Activated CD4-positive, alpha-beta T cell treated with anti-CD3 and anti-CD28 coated beads for 4 hours (primary cell): ENCODE data around the gene CAMK2D.

Experiments
- DNase-seq, 2 donors: peaks; one replicate each; pipeline ENCODE4 v3.0.0-alpha.2; 2020

The CAMK2D gene

DNA sequence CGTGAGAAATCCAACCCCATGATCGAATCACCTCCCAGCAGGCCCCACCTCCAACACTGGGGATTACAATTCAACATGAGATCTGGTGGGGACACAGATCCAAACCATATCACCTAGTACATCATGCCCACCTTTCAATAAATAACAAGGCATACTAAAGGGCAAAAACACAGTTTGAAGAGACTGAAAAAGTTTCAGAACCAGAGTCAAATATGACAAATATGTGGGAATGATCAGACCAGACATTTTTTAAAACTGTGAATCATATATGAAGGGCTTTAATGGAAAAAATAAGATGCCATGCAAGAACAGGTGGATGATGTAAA lies 167.3 kb downstream of the CAMK2D start:
- DNase-seq = no peak

DNA sequence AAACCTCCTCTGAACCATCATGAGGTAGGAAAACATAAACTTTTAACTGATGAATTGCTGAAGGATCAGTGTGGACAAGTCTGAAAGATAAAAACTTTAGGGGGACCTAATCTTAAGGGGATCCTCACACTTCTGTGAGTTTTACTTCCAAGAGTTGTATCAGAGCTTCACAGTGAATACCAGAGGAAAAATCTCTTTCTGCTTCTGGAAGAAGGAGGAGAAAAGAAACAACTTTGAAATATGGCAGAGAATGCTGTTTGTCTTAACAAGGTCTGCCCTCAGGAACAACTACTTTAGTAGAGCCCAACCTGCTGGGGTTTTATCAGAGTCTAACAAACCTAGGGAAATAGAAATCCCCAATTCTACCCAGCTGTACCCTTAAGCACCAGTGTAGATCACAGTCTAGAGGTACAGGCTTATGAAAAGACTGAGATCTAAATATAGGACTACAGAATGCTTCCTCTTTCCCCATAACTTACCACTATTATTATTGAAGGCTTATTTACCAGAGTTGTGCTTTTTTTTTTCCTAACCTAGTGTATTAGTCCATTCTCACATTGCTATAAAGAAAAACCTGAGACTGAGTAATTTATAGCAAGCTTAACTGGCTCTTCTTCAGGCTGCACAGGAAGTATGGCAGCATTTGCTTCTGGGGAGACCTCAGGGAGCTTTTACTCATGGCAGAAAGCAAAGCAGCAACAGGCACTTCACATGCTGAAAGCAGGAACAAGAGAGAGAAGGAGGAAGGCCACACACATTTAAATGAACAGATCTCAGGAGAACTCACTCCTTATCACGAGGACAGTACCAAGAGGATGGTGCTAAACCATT lies 167.9 kb downstream of the CAMK2D start:
- DNase-seq = no peak

DNA sequence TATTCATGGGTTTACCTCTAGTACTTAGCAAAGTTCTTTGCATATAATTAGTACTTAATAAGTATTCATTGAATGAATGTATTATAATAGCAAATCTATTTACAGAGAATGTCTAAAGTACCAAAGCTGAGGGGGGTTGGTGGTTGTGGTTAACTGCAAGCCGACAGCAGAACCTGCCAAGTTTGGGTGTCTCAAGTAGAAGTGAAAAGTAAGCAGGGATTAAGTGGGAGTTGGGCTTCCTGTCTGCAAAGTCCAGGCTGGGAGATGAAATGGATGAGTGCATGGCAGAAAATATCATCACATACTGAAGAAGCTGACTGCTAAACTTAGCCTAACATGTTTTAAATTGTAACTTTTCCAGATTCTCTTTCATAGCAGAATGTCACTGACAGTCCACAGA lies 169.6 kb downstream of the CAMK2D start:
- DNase-seq = no peak

DNA sequence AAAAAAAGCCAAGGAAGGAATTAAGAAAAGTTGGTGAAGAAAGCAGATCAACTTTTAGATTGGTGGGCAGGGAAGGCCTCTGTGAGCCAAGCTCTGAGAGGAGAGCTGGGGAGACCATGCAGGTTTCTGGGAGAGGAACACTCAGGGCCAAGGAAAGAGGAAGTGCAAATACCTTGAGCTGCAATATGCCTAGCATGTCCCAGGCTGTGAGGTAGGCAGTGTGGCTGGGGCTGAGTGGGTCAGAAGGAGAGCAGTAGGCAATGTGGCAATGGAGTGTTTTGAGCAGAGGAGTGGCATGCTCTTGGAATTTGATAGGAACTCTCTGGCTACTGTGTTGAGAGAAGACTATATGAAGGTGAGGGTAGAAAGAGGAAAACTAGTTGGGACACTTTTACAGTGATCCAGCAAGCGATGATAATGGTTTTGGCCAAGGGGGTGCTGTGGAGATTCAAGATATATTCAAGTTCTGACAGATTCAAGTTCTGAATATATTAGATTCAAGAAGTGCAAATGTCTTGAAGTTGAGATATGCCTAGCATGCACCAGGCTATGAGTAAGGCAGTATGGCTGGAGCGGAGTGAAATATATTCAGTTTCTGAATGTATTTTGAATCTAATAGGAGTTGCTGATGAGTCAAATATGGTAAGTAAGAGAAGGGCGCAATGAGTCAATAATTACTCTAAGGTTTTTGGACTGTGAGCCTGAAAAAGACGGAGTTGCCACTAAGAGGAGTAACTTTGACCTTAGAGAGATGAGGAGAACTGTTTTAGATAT lies 172.5 kb downstream of the CAMK2D start:
- DNase-seq = no peak

DNA sequence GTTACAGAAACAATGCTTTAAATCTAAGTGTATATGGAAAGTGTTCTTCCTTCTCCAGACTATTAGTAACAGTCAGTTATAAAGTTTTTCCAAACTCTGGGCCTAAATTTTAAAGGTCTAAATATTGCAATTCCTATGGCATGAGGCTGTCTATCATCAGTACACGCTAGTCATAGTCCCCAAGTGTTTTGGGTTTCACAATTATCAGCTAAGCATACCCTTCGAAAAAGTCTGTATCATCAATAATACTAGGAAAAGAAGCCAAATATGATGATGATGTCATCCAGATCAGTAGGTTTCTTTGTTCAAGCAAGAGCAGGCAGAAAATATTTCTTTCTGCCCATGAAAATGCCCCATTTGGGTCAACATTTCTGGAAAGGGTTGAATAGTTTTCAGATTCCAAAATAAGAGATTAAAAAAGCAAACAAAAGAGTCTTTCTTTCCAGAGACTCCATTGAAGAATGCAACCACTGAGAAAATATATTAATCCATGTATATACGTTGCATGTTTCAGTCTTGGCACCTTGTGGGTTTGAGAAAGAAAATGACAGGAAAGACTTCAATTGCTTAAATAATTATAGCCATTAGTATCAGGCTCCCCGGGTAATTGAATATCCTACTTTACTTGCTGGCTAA lies 173.8 kb downstream of the CAMK2D start:
- DNase-seq = no peak

DNA sequence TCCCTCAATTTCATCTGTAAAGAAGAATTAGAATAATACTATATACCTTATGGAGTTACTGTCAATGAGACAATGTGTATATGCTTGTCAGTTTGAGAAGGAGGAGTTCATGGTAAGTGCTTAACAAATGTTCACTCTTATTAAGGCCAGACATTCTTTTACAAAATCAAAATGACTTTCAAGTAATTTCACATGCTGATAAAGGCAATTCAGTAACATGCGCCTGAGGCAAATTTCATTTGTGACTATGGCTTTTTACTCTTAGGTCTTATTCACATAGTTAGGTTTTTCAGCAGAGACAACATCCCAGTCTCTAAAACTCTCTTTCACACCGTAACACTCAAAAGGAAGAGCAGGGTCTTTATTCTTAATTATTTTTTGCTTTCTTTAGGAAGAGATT lies 174.4 kb downstream of the CAMK2D start:
- DNase-seq = no peak

DNA sequence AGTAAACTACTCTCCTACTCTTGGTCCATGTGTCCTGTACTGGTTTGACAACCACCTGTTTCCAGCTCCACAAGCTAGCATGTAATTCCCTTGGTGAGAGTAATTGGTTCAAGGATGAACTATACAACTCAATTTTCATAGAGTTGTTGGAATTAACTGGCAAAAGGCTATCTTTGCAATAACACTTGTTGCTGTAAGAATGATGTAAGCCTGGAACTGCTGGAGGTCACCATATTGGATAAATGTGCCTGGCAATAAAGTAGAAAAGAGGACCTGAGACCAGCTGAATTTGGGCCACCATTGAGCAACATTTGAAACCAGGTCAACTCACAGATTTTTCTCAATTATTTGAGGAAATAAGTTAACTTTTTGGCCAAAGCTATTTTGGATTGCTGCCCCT lies 175.5 kb downstream of the CAMK2D start:
- DNase-seq = no peak

DNA sequence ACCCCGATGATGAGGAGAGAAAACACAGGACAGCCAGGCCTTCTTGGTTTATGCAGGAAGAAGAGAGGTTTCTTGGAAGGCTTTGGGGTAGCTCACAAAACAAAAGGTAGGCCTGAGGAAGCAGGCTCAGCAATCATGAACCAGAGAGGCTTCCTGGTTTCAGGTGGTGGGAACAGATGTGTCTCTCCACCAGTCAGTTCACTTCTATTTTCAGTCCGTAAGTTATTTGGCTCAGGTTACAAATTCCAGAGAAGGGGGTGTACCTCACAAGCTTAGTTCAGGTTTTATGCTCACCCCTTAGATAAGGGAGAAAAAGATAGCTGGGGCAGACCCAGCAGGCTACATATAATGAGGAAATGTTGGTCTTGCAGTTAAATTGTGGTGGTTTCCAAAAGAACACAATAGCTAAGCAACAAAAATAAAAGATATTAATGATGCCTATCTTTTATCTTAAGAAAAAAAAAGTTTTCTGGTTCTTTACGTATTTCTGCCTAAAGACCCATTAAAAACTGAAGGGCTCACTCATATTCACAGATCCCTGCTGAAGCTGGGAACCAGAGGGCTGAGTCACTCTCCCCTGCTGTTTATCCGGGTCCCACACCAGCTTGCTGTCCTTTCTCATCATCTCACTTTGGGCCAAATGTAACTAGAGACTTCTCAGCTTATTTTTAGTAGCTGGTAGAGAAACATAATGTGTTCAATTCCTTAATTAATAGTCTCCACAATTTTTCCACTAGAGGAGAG lies 177.0 kb downstream of the CAMK2D start:
- DNase-seq = no peak

DNA sequence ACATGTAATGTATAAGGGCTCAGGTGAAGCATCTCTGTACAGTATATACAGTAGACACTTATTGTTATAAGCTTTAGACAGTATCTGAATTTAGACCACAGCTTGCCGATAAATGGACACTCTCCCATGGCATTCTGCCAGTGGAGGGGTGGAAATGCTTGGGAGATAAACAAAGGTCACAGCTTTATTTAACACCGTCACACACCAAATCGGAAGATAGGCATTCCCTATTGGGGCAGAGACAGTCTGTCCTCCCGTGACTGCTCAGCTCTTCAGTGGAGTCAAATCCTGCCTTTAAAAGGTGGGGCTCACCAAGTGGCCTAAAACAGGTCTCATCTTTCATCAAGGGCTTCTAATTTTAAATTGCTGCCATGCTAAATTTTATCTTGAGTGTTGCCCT lies 178.8 kb downstream of the CAMK2D start:
- no peak for DNase-seq

DNA sequence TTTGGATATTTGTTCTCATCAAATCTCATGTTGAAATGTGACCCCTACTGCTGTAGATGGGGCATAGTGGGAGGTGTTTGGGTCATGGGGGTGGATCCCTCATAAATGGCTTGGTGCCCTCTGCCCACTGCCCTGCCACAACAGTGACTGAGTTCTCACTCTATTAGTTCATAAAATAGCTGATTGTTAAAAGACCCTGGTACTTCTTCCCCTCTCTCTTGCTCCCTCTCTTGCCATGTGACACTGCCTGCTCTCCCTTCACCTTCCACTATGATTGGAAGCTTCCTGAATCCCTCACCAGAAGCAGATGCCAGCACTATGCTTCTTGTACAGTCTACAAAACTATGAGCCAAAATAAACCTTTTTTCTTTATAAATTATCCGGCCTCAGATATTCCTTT lies 182.2 kb downstream of the CAMK2D start:
- DNase-seq = no peak

DNA sequence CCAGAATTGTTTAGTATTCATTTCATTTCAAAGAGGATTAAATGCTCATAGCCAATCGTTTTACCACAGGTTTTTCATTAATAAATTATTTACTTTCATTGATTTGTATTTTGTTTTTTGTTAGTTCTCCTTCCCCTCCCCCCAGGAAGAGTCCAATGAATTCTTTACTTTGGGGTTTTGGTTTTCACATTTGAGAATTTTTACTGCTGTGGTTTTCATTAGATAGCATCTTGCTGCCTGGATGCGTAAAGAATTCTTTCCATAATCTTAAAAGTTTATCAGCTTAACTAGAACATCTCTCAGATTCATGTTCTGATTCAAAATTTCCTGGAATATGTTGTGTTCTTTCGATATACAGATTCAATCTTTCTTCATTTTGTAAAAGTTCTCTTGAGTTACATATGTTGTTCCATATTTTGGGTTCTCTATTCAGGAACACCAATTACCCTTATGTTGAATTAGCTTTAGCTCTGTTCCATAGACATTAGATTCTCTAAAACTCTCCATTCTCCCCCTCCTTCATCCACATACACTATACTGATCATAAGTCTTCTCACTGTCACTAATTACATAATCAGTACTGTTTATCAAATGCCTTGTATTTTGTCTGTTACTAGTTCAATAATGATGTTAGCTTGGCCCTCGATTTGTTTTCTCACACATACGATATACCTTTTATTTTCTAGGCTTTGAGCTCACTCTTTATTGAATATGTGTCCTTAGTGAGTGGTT lies 184.4 kb downstream of the CAMK2D start:
- DNase-seq = no peak

DNA sequence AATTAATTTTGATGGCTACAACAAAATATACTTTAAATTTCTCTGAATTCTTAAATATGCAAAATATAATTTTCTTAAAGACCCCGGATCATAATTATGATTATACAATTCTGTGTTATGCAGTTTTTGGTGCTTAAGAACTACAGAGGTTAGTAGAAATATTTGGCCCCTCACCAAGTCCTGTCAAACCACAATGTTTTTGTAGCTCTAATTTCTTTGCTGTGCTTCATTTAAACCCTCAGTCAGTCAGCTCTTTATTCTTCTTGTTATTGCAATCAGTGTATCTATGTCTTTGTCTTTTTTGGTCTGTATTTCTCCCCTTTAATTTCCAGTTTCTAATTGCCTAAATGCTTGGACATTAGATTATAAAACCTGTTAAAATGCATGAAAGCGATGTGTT lies 186.1 kb downstream of the CAMK2D start:
- DNase-seq = no peak

DNA sequence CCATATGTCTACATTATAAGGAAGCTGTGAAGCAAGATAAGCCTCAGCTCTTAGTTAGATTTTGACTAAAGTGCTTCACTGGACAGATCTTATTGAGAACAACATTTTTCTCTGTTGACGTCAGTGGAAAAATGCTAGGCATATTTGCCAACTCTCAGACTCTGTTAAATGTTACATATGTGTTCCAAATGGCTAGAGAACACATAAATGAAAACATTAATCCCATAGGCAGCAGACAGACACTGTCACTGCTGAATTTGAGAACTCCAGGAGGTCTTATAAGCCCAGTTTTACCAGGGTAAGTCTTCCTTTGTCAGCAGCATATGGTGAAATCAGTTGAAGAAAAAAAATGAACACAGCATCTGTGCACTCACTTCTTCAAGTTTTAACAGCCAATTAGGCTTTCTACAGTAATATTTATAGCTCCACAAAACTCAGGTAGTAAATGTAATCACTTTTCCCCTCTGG lies 186.9 kb downstream of the CAMK2D start:
- DNase-seq = no peak

DNA sequence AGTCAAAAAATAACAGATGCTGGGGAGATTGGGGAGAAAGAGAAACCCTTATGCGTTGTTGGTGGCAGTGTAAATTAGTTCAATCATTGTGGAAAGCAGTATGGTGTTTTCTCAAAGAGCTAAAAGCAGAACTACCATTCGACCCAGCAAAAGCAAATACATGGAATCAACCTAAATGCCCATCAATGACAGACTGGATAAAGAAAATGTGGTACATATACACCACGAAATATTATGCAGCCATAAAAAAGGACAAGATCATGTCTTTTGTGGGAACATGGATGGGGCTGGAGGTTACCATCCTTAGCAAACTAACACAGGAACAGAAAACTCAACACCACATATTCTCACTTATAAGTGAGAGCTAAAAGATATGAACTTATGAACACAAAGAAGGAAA lies 188.9 kb downstream of the CAMK2D start:
- DNase-seq = no peak

DNA sequence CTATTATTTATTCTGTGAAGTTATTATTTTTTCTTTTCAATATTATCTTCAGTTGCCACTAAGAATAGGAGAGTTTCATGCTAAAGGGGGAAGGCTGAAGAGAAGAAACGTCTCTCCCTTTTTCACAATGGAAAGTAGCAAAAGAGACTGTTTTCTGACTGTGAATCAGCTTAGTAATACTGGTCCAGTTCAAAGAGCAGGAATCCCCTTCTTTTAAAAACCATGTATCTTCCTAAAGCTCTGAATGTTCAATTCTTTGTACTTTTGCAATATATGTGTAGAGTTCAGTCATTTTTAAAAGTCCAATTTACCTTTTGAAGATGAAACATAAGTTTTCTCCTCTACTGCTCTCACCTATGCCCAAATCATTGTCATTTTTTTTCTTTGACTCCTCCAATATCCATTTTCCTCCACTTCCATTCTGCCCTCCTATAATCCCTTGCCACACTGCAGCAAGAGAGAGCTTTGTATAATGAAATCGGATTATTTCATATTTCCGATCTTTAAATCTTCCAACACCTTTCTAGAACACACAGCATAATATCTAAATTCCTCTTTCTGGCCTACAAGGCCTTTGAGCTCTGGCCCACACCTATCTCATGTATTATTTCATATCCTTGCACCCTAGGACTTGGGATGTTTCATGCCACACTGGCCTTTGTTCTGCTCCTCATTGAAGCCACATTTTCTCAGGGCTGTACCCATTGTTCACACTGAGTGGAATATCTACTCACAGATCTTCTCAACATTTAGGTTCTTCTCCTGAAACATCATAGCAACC lies 195.3 kb downstream of the CAMK2D start:
- DNase-seq = no peak

DNA sequence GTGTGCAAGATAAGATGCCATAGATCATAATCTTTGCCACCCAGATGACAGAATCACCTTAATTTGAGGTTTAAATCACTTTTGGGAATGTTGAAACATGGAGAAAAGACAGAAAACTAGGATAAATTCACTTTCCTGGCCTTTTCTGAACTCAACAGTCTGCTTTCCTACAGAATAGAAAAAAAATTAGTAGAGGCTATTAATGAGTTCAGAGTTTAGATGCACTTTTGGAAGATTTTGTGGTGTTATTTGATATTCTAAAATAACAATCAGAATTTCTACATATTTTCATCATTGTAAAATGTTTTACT lies 195.9 kb downstream of the CAMK2D start:
- no peak for DNase-seq

DNA sequence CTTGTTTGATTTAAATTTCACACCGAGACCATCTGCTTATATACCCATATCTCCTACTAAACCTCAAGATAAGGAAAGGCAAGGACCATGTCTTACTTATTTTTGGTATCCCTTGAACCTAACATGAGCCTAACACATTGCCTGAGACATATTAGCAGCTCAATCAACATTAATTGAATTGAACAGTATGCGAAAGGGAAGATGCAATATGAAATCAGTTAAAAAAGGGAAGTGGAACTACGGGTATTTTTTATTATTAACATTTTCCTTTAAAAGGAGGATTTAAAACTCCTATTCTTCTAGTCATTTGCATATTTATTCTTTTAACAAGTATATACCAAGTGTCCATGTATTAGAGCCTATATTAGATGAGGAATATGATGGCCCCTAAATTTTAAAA lies 197.0 kb downstream of the CAMK2D start:
- DNase-seq = no peak

DNA sequence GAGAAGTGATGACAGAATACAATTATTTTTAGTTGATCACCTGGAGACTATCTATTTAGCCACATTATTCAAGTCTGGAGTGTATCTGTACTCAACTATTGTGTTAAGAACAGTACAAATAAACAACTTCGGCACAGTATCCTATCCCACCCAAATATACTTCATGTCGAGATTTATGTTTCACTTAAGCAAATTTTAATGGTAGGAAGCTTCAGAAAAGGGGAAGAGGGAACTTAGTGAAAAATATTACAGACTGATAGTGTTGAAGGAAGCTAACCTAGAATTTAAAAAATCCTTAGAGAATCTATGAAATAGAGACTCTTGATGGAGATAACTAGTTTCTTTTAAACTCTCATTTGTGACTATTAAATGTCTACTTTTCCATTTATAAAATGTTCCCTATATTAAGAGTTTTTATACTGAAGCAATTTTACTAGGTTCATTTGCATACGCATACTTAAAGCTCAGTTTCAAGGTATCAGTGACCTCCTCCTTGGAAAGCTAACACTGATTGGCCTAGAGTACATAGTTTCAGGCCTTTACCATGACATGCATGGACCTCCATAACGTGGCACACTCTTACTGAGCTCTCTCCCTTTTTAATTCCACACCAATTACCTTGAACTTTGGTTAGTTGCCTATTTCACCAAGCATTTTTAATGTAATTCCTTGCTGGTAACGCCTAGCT lies 197.7 kb downstream of the CAMK2D start:
- DNase-seq = no peak

DNA sequence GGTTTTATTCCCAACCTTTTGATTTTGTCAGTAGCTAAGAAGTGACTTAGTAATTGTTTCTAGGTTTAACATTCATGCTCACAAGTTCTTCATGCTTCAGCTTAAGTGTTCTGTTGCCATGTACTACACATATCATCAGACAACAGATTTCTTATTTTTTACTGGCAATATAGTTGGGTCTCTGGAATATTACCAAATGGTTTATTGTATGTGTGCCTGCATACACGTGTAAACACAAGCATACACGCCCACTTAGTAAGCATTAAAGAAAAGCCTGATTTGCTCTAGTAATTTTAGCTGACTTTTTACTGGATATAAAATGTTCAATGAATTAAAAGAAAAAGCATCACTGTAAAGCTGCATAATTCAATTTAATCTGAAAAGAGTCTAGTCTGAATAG lies 199.8 kb downstream of the CAMK2D start:
- no peak for DNase-seq

DNA sequence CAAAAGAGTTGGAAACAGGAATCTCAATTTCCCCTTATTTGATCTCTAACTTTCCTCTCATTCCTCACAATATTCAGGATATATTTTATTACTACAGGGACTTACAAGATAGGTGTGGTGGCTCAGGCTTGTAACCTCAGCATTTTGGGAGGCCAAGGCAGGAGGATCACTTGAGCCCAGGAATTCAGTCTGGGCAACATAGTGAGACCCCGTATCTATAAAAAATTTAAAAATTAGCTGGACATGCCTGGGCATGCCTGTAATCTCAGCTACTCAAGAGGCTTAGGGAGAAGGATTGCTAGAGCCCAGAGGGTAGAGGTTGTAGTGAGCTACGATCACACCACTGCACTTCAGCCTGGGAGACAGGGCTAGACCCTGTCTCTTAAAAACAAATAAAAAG lies 200.4 kb downstream of the CAMK2D start:
- no peak for DNase-seq

DNA sequence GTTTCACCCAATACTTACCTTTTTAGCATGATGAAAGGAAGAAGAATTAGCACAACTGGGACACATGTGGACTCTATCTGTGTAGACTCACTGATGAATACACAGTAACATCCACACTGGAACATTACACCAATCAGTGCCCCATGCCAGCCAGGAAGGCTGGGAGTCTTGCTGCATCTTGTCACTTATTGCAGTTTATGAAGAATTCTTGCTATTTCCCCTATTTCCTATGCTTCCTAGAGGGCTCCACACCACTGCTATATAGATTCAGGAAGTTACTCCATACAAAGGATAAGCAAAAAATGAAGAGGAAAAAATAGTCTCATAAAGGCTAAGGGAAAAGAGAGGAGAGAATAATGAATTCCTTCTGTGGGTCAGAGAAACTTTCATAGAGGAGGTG lies 201.0 kb downstream of the CAMK2D start:
- DNase-seq = no peak
